GM18517 (cell line): ENCODE measurements around the gene MIER2.

Experiments used
- ATAC-seq: cut with Tn5 transposase; IDR thresholded peaks from one replicate; pipeline ENCODE4 v1.9.1; 2021; ENCODE audit warnings: mild to moderate bottlenecking, moderate library complexity; ENCODE audit not compliant: unreplicated experiment

The MIER2 gene

DNA sequence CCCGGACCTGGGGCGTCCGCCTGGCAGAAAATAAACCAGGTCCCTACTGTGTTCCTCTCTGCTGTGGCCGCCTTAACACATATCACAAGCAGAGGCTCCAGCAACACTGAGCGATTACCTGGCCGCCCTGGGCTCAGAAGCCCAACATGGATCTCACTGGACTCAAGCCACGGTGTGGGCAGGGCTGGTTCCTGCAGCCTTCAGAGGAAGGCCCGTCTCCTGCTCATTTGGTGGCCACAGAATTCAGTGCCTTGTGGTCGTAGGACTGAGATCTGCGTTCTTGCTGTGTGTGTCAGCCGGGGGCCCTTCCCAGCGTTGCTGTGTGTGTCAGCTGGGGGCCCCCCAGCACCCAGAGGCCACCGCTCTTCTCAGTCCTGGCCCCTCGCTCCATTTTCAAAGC, 34.1 kb upstream of the MIER2 start:
- ATAC-seq, result no peak

DNA sequence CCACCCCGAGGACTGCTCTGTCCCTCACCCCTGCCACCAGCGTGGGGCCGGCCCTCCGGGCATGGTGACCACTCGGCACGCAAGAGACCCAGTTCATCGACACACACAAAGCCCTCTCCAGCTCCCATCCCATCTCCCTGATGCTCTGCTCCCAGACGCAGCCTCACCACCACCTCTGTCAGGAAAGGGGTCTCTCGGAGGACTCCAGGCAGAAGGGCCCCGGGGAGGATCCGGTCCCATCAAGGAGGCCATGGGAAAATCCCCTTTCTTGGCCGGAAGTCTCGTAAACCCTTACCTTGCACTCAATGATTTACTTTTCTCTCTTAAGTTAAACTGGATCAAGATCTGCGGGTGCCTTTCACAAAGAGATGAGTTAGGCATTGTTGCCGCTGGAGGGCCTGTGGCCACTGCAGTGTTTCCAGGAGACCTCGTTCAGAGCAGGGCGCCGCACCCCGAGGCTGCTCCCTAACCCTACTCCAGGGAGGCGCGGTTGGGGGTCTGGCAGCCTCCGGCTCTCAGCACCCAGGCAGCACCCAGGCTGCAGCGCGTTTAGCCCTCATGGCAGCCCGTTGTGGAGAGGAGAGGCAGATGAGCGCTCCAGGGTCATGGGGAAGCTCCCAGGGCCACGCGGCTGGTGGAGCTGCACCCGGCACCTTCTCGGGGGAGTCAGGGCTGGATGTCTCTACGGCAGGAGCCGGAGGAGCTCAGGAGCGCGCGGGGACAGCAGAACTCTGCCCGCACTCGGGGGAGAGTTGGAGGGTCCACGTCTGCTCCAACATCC, 33.4 kb upstream of the MIER2 start:
- ATAC-seq, result no peak

DNA sequence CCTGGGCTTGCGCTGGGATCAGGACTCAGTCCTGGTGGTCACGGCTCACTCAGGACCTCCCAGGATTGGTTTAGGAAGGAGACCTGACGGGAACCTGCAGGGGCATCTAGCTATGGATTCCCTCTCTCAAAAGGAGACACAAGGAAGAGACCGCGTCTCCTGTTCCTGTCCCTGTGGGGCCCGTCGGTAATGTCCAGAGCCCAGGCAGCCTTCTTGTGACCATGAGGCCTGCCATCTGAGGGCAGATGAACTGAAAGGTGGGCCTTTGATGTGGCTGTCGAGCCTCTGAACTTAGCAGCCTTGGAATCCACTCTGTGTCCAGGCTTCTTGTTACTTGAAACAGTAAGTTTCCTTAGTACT, 31.5 kb upstream of the MIER2 start:
- ATAC-seq, result no peak

DNA sequence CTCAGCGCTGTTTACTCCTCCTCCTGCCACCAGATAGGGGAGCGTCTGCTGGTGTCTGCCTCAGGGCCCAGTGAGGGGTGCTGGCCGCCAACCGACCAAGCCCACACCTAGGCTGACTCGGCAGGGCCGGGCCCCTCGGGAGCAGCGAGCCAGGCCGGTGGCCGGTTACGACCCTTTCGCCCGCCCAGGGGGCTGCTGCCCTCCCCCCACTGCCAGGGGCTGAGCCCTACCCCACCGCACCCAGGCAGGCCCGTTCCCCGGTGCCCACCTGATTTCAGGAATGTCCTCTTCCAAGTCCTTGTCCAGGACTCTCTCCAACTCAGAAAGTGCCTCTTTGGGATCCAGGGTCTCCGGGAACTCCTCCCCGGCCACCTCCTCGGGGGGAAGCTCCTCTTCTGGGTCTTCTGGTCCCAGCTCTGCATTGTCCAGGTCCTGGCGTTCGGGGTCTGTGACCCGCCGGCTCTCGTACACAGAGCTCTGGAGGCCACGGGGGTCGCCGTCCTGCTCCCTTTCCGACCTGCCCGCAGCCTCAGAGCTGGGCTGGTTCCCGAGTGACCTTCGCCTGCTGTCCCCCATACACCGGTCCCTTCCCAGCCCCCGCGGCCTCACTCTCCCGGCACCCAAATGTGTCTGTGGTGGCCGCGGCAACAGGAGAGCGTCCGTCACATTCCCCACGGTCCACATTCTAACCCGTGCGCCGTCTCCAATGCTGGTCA, 31.0 kb upstream of the MIER2 start:
- no peak for ATAC-seq

DNA sequence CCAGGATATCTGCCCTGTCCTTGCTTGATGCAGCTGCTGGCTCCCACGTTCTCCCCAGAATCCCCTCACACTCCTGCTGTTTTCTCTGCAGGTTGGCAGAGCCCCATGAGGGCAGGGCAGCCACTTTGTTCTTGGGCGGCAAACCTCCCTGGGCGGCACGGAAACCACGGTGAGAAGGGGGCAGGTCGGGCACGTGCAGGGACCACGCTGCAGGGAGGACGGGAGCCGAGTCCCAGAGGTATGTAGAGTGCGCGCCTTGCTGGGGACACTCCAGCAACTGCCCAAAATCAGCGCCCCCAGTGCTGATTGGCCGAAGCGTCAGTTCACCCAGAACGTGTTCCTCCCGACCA, 30.3 kb upstream of the MIER2 start:
- no peak for ATAC-seq

DNA sequence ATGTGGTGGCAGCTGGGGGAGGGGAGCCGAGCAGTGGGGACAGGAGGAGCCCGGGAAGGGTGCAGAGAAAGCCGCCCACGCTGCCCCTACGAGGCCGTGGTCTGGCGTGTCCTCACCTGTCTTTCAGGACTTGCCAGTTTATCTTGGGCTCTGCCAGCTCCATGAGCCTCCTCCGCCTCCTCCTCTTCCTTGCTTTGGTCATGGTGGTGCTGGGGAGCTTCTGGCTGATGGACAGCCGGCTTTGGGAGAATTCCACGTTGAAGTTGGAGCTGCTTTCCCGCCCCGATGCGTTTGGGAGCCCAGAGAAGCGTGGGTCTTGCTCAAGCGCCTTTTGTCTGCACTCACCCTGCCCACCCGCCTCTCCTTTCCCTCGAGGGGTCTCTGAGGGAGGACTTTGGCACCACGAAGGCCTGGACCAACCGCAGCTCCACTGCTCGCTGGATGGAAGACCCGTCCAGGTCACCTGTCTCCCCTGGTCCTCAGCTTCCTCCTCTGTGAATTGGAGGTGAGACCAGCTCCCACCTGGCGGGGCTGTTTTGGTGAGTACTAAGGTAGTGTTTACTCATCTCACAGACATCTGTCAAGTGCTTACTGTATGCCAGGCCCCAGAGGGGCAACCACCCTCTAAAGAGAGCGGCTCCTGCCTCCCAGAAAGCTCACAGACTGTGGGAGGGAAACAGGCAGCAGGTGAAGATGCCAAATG, 29.7 kb upstream of the MIER2 start:
- ATAC-seq, result no peak

DNA sequence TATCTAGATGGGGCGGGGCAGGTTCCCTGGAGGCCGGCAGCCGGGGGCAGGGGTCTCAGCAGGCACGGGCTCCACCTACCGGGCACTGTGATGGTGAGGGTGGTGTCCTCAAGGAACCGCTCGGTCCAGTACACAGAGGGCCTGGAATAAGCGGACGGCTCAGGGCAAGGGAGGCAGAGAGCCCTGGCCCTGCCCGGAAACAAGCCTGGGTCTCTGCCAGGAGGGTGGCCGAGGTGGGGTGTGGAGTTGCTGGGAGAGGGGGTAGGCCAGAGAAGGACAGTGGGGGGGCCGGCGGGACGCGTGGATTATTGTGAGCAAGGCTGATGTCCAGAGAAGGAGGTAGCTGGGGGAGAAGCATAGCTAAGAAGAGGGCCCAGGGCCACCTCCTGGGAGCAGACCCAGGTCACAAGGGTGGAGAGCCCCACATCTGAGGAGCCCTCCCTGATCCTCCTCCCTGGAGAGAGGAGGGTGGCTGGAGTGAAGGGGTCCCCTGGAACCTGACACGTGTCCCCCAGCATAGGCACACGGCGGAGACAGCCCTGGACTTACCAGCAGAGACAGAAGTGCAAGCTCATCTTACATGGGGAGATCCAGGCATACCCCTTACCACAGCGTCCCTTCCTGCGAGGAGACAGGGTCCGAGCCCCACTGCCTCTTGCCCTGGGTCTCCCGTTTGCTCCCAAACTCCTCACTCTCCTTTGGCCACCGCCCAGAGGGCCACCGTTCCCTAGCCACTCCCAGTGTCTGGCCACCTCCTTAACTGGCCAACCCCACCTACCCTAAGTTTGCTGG, 29.0 kb upstream of the MIER2 start:
- ATAC-seq, result no peak

DNA sequence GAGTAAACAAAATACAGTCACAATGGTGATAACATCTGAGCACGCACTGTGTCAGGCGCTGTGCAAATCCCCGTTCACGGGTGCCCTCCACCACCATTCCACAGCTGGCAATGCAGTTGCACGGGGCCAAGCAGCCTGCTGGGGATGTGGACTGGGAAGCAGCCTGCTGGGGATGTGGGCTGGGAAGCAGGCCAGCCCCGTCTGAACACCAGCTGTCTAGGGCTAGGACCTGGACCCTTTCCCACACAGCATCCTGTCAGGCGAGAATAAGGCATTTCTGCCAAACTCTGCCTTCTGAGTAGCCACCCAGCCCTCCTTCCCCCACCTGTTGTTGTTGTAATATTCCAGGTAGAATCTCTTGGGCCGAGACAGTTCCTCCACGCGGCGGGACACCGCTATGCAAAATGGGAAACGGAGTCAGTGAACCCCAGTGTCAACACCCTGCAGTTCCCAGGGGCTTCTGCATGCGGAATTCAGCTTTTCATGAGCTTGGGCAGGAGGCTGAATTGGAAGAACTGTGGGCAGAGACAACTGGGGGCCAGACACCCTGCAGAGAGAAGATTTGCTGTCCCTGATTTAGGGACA, 27.8 kb upstream of the MIER2 start:
- no peak for ATAC-seq

DNA sequence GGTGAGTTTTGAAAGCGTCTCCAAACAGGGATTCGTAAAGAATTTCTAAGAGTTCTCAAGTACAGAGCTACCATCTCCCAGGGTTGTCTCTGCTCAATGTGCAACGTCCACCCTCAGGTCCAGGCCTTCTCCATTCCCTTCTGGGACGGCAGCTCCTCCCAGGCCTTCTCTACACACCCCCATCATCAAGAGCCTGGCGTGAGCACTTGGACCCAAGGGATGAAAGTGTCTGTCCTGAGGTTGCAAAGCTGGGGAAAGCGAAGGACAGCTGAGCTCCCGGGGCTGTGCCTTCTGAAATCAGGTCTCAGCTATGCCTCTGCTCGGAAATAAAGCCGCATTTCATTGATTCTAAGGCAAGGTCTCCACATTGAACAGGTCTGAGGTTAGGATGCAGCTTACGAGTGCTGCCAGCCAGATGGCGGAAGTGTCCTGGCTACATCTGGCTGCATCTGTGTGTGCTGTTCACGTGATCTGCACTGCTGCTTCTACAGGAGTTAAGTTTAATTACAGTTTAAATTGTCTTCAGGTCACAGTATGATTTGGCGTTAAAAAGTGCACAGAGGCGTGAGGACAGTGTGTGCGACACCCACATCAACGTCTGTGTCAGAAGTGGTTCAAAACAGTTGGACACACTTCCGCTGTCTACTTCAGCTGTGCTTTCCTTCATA, 27.0 kb upstream of the MIER2 start:
- ATAC-seq, result no peak

DNA sequence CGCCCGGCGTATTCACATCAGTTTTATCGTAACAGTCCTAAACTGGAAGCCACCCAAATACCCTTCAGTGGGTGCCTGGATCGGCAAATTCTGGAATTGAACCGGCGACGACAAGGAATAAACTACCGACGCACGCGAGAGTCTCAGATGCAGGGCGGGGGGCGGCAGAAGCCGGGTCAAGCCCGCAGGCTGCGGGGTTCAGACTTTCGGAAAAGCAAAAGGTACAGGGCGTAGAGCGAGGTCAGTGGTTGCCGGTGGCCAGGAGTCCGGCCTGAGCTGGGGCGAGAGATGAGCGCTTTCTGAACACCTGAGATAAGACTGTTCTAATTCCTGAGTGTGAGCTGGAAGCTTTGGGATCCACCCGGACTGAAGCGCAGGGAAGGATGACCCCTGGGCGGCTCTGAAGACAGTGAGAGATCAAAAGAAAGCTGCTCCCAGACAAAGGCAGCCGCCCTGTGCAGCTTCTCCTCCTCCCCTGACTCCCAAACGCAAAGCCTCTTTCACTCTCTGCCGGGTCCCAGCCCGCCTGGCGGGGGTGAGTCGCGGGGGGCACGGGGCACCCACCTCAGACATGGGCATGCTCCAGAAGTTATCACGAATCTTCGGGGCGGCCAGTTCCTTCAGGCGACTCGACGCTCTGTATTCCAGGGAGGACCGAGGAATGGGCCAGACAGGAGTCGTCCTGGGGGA, 26.2 kb upstream of the MIER2 start:
- ATAC-seq, result no peak

DNA sequence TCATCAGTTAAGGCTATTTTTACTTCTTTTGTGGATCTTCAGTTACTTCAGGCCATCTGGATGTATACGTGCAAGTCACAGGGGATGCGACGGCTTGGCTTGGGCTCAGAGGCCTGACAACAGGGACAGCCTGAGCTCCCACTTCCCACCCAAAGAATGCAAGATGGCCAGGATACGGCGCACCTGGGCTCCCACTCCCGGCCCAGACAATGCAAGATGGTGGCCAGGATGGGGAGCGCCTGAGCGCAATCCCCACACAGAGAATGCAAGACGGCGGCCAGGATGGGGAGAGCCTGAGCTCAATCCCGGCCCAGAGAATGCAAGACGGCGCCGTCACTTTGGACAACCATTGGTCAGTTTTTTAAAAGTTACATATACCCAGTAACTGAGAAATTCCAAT, 25.3 kb upstream of the MIER2 start:
- no peak for ATAC-seq

DNA sequence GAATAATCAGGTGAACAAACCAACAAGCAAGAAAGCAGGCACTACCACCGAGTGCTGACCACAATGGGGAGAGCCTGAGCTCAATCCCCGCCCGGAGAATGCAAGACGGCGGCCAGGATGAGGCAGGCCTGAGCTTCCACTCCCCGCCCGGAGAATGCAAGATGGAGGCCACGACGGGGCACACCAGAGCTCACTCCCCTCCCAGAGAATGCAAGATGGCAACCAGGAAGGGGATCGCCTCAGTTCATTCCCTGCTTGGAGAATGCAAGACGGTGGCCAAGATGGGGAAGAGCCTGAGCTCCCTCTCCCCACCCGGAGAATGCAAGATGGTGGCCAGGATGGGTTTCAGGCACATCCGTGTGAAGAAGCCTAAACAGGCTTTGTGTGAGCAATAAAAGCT, 24.7 kb upstream of the MIER2 start:
- ATAC-seq, result no peak

DNA sequence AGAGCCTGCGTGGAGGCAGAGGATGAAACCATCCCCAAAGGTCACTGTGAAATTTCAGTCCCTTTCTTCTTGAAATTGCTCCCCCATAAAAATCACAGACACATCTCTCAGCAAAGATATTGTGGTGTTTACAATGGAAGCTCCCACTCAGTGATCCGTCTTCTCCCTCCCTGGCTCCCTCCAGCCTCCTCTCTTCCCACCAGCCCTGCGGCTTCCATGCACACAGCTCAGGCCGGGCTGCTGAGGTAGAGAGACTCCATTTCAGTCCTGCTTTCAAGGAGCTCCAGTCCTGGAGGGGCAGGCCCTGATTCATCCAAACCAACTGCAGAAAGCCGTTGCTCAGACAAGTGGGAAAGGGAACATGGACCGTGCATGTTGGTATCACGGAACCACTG, 24.0 kb upstream of the MIER2 start:
- no peak for ATAC-seq

DNA sequence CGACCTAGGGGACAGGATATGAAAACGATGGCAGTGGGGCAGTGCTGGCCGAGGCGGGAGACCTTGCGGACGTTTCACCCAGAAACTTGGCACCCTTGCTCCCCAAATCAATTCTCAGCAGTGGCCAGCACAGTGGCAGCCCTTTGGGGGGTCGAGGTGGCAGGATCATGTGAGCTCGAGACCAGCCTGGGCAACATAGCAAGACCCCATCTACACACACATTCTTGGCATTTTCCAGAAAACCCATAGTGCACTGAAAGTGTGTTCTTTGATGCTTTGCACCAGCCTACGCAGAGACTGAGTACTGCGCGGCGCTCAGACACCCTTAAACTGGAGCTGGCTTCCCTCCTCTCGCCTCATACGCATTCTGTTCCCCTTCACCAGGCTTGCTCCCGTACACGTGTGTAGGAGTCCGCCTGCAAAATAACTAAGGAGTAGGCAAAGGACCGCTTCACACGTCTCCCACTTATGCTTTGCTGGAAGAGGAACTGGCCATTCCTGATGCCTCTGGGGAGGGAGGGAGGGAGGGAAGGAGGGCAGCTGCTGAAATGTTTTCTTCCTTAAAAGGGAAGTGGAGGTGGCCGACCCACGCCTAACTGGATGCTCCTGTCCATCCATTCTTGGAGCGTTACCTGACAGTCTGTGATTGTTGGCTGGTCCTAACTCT, 23.5 kb upstream of the MIER2 start:
- ATAC-seq, result no peak

DNA sequence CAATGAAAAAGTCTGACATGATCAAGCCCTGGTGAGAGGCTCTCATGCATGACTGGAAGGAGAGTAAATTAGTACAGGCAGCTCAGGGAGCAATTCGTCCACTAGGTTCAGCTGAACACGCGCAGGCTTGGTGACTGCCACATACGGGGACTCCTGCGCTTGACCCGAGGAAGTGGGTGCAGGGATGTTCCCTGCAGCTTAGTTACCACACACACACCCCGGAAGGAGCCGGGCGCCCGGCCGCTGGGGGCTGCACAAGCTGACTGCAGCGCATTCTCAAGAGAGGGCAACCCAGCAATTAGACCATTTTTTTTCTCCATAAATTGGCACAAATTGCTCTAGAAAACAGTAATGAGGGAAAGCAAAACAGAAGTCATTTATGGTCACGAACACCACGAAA, 23.0 kb upstream of the MIER2 start:
- no peak for ATAC-seq

DNA sequence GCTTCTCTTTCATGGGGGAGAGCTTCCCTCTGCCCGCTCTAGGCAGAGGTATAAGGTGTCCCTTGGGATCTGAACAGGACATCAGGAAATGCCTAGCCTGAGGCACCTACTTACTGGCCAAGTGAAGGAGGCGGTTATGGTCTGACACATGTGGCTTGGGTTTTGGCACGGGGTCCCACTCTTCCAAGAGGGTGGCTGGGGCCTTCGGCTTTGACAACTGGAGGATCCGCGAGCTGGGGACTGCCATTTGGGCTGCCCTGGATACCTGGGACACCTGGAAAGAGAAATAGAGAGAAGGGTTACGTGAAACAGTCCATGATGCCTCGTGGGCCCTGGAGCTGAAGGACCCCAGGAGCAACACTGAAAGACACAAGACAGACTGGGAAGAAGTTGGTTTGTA, 22.4 kb upstream of the MIER2 start:
- ATAC-seq, result no peak

DNA sequence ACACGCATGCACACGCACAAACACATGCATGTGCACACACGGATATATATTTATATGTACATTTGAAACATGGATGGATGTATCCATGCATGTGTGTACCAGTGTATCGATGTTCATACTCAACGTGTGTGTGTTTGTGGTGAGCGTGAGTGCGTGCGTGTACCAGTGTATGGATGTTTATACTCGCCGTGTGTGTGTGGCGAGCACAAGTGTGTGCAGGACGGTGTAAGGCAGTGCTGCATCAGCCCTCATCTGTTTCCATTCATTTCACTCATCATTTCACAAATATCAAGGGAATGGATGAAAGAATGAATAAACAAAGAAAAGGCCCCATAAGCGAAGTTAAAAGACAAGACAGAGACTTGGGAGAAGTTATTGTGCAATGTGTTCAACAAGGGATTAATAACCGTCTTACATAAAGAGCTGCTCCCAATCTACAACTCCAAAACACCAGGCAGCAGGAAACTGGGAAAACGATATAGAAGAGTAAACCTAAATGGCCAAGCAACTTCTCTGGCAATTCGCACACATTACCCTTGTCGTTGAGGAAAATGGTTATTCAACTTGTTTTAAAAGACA, 21.7 kb upstream of the MIER2 start:
- ATAC-seq, result no peak

DNA sequence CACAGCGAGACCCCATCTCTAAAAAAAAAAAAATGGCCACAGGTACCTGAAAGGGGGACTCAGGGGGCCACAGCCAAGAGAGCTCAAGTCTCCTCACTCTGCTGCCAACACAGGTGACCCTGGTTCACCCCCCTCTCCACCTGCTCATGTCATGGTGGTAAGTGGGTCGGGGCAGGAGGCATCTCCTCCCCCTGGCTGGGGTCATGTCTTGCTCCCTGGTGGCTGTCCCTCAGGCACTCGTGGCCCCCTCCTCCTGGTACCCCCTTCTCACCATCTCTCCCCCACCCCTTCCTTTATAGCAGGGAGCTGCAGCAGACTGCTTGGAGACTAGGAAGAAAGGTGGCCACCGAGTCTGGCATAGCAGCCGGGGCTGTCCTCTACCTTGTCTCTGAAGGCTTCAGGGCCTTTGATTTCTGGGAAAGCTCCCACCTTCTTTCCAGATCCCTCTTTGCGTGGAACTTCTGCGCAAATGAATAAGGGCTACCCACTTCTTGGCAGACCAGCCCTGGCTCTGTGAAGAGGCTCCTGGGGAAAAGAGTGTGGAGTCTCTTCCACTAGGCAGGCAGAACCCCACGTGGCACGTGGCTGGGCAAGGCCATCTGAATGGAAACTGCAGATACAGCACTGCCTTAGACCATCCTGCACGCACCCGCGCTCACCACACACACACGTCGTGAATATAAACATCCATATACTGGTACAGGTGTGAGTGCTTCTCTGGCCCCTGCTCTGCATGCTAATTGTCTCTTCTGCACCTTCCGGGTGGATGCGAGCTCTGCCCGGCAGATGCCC, 20.1 kb upstream of the MIER2 start:
- no peak for ATAC-seq
